ENCODE measurements around the gene HDAC4. TPM values are rescaled to one million over a fixed set of nuclear protein-coding genes. Genes with fewer than 3 reads are reported as not detected.
"Not testable (repeated sequence)": the region's sequence is repeated elsewhere in the genome, so short reads cannot be mapped to it uniquely, and the experiment has no call there.

HDAC4 gene
- total RNA-seq, 2 experiments from 2014 or later: 30.0 to 35.8 TPM

- intact Hi-C loops (cut with micrococcal nuclease): no loop called here
- DNase-seq: no peak
- ChIA-PET POLR2A (no interaction called here), CTCF (no interaction called here)
- no peaks in the 10 kb centered on the region for H3K4me1 Mint-ChIP-seq (ENCODE audit: low read depth)
- no peak overlapping the region for H3K4me3 Mint-ChIP-seq
- no peaks in the 10 kb centered on the region for H3K36me3 Mint-ChIP-seq
- H3K27ac Mint-ChIP-seq: no peak overlapping the region
- H3K9me3 Mint-ChIP-seq: no peaks in the 10 kb centered on the region
- no peaks in the 10 kb centered on the region for H3K27me3 Mint-ChIP-seq
Observed at GRCh38 chr2:239042551-239043320, 358.1 kb downstream of the HDAC4 start.

- Mint-ChIP-seq H3K27ac (no peak overlapping the region), H3K27me3 (no peaks in the 10 kb centered on the region), H3K4me1 (ENCODE audit: low read depth) (no peaks in the 10 kb centered on the region), H3K9me3 (no peaks in the 10 kb centered on the region), H3K4me3 (no peak overlapping the region), H3K36me3 (no peaks in the 10 kb centered on the region)
- intact Hi-C loops (cut with micrococcal nuclease): no loop called here
- POLR2A ChIA-PET: no interaction called here
- CTCF ChIA-PET: no interaction called here
- no peak for DNase-seq
Observed at GRCh38 chr2:239042046-239042445, 358.8 kb downstream of the HDAC4 start.

DNA sequence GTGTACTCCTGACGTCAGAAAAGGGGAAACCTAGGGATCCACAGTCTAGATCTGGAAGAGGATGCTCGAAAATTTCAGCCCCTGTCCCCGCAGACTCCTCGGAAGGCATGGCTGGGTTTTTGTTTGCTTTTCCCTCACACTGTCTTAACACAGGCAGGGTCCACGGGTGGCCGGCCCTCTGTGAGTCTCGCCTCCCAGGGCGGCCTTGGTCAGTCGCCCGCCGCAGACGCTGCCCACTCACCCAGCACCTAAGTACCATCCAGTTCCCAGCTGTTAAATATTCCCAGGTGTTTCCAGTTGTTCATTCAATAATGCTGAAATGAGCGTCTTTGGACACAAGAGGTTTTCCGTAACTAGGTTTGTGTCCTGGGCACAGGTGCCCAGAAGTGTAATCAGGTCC is 359.8 kb downstream of the HDAC4 start:
- ChIA-PET POLR2A (no interaction called here), CTCF (no interaction called here)
- Mint-ChIP-seq H3K9me3 (no peaks in the 10 kb centered on the region), H3K27ac (no peak overlapping the region), H3K4me3 (no peak overlapping the region), H3K27me3 (no peaks in the 10 kb centered on the region), H3K36me3 (no peaks in the 10 kb centered on the region), H3K4me1 (ENCODE audit: low read depth) (no peaks in the 10 kb centered on the region)
- intact Hi-C loops (cut with micrococcal nuclease): no loop called here
- DNase-seq: no peak

DNA sequence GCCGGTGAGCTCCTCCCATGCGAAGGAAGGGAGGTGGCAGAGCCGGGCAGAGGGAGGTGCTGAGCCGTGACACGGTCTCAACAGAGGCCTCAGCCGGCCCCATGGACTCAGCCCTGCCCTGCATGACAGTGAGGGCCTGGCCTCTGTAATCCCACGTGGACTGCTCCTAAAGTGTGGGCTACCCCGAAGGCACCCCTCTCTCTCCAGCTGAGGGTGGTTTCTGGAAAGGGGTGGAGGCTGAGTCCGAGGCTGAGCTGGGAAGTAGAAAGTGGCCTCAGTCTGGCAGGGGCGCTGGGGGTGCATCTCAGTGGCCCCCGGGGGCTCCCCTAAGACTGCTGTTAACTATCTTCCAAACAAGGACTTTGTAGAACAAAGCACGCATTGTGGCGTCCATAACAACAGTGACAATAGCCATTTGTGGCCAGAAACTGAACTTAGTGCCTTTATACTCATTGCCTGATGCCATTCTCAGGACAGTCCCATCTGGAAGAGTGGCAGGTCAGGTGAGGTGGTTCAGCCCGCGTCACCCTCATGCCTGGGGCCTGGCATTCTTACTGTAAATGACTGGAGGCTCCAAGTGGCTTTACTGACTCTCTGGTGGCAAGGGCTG is 360.6 kb downstream of the HDAC4 start:
- H3K4me1 Mint-ChIP-seq (ENCODE audit: low read depth): no peaks in the 10 kb centered on the region
- H3K27me3 Mint-ChIP-seq: no peaks in the 10 kb centered on the region
- no peaks in the 10 kb centered on the region for H3K9me3 Mint-ChIP-seq
- H3K27ac Mint-ChIP-seq: no peak overlapping the region
- ChIA-PET POLR2A (no interaction called here), CTCF (no interaction called here)
- DNase-seq: no peak
- intact Hi-C loops (cut with micrococcal nuclease): no loop called here
- H3K36me3 Mint-ChIP-seq: no peaks in the 10 kb centered on the region
- H3K4me3 Mint-ChIP-seq: no peak overlapping the region

DNA sequence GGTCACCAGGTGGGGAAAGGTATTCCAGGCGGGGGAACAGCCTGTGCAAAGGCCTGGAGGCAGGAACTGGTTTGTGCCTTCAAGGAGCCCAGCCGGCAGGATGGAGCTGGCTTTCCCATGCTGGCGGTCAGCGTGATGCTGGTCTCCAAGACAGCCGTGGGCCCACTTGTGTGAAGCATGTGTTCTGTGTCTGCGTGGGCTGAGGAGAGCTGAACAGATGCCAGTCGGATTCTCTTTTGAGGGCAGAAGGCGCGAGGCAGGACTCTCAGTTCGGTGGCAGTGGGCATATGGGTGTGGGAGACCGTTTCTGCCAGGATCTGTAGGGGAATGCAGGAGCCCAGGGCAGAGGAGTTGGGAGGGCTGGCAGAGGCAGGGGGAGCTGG is 361.4 kb downstream of the HDAC4 start:
- DNase-seq: no peak
- no peaks in the 10 kb centered on the region for H3K9me3 Mint-ChIP-seq
- H3K27ac Mint-ChIP-seq: no peak overlapping the region
- intact Hi-C loops (cut with micrococcal nuclease): loop anchor here (5.0 kb wide), 1 partner anchor 843 kb away; no protein-coding TSS in a partner anchor
- H3K4me1 Mint-ChIP-seq (ENCODE audit: low read depth): no peaks in the 10 kb centered on the region
- H3K4me3 Mint-ChIP-seq: no peak overlapping the region
- ChIA-PET CTCF (no interaction called here), POLR2A (no interaction called here)
- no peaks in the 10 kb centered on the region for H3K36me3 Mint-ChIP-seq
- H3K27me3 Mint-ChIP-seq: peaks cover under 1% of the 10 kb centered on the region

- intact Hi-C loops (cut with micrococcal nuclease): loop anchor here (5.0 kb wide), 1 partner anchor 843 kb away; no protein-coding TSS in a partner anchor
- H3K4me3 Mint-ChIP-seq: no peak overlapping the region
- H3K27me3 Mint-ChIP-seq: peaks cover 3% of the 10 kb centered on the region
- H3K36me3 Mint-ChIP-seq: no peaks in the 10 kb centered on the region
- no peak overlapping the region for H3K27ac Mint-ChIP-seq
- H3K9me3 Mint-ChIP-seq: no peaks in the 10 kb centered on the region
- no peak for DNase-seq
- H3K4me1 Mint-ChIP-seq (ENCODE audit: low read depth): no peaks in the 10 kb centered on the region
- CTCF ChIA-PET: no interaction called here
- POLR2A ChIA-PET: no interaction called here
Observed at GRCh38 chr2:239038773-239039478, 361.9 kb downstream of the HDAC4 start.

GRCh38 chr2:239038284-239038683 is 362.5 kb downstream of the HDAC4 start:
- H3K4me1 Mint-ChIP-seq (ENCODE audit: low read depth); H3K27me3 Mint-ChIP-seq; H3K27ac Mint-ChIP-seq; H3K9me3 Mint-ChIP-seq; H3K36me3 Mint-ChIP-seq; CTCF ChIA-PET; DNase-seq; H3K4me3 Mint-ChIP-seq; POLR2A ChIA-PET: not testable (repeated sequence)
- intact Hi-C loops (cut with micrococcal nuclease): loop anchor here (5.0 kb wide), 1 partner anchor 844 kb away; no protein-coding TSS in a partner anchor

GRCh38 chr2:239037559-239037910 is 363.3 kb downstream of the HDAC4 start:
- CTCF ChIA-PET: no interaction called here
- Mint-ChIP-seq H3K4me1 (ENCODE audit: low read depth) (no peaks in the 10 kb centered on the region), H3K36me3 (no peaks in the 10 kb centered on the region), H3K27me3 (peaks cover 3% of the 10 kb centered on the region), H3K4me3 (no peak overlapping the region), H3K27ac (no peak overlapping the region), H3K9me3 (no peaks in the 10 kb centered on the region)
- POLR2A ChIA-PET: no interaction called here
- intact Hi-C loops (cut with micrococcal nuclease): loop anchor here (2.0 to 5.0 kb wide), 2 partner anchors 845 to 953 kb away; no protein-coding TSS in a partner anchor
- no peak for DNase-seq

DNA sequence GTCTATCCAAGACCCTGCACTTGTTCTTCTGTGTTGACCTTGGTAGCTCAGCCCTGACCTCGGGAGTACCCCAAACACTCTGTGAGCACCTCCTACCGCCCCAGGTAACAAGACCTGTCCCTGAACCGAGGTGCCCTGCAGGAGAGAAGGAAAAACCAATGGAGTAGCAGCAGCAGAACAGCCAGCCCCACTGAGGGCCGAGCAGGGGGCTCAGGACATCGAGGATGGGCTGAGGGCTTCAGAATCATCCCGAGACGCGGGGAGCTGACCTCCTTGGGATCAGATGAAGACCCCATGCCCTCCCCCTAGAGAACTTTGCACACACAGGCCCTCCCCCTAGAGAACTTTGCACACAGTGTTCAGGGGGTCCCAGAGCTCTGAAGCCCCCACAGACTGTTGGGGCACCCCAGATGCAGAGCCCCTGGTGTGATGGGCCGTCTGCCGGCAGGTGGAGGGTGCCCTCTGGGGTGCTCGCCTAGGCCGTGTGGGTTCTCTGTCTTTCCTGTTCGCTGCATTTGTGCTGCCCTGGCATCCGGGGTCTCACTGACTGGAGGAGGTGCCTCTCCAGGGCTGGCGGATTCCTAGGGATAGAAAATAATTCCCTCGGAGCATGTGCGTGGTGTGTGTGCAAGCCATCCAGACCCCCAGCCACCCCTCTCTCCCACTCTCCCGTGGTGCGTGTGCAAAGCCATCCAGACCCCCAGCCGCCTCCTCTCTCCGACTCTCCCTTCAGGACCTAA is 363.8 kb downstream of the HDAC4 start:
- DNase-seq: no peak
- Mint-ChIP-seq H3K27me3 (peaks cover 5% of the 10 kb centered on the region), H3K36me3 (no peaks in the 10 kb centered on the region), H3K27ac (no peak overlapping the region), H3K9me3 (no peaks in the 10 kb centered on the region), H3K4me1 (ENCODE audit: low read depth) (no peaks in the 10 kb centered on the region), H3K4me3 (no peak overlapping the region)
- intact Hi-C loops (cut with micrococcal nuclease): loop anchor here (2.0 to 5.0 kb wide), 2 partner anchors 845 to 954 kb away; no protein-coding TSS in a partner anchor
- ChIA-PET POLR2A (no interaction called here), CTCF (no interaction called here)

DNA sequence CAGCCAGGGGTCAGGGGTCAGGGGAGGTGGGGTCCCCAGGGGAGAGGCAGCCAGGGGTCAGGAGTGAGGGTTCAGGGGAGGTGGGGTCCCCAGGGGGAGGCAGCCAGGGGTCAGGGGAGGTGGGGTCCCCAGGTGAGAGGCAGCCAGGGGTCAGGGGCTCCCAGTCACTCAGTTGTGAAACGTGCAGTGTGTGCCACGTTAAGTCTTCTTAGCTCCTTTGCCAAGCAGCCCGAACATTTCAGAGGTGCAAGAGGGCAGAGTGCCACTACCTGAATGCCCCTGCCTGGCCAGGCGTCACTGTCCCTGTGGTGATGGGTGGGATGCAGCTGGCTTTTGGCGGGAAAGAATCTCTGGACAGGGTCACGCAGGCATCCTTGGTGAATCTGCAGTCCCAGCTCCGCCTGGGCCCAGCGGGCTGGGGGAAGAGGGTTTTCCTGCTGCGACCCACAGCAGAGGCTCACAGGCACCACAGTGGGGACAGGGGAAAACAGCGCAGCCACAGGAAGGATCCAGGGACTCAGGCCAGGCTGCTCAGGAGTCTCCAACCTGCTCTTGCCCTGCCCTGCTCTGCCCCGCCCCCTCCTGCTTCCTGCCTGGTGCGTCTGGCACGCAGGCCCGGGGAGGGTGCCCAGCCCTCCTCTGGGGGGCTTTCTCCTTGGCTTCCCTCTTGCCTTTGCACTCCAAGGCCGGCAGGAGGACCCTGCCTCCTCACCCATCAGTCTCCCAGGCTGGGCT is 364.7 kb downstream of the HDAC4 start:
- ChIA-PET CTCF (interaction anchor here (0.6 kb wide), 1 partner anchor 308 kb away, joined by 3 read pairs; no protein-coding TSS in a partner anchor), POLR2A (no interaction called here)
- Mint-ChIP-seq H3K27me3 (peaks cover 5% of the 10 kb centered on the region), H3K4me3 (no peak overlapping the region), H3K4me1 (ENCODE audit: low read depth) (no peaks in the 10 kb centered on the region), H3K36me3 (no peaks in the 10 kb centered on the region), H3K9me3 (no peaks in the 10 kb centered on the region), H3K27ac (no peak overlapping the region)
- no peak for DNase-seq
- intact Hi-C loops (cut with micrococcal nuclease): loop anchor here (2.0 to 5.0 kb wide), 3 partner anchors 229 to 955 kb away; no protein-coding TSS in a partner anchor

DNA sequence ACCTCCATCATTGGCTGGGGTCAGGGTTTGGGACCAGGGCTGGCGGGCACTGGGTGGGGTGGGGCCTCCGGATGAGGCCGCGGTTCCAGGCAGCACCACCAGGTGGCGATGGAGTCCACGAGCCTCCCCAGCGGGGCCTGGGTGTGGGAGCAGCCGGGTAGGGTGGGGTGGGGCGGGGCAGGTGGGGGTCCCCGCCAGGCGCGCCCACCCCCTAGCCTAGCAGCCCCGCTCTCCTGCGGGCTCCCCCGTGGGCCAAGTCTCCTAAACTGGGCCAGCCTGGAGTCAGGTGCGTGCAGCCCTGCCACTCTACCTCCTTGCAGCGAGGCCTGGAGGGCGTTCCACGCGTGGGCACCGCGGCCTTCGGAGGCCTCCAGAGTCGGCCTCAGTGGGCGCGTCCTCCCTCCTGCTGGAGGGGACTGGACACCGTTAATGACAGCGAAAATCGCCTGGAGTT is 365.4 kb downstream of the HDAC4 start:
- peak; percentile 76 for DNase-seq
- Mint-ChIP-seq H3K9me3 (no peaks in the 10 kb centered on the region), H3K27me3 (peaks cover 5% of the 10 kb centered on the region), H3K4me3 (no peak overlapping the region), H3K27ac (no peak overlapping the region), H3K36me3 (no peaks in the 10 kb centered on the region), H3K4me1 (ENCODE audit: low read depth) (no peaks in the 10 kb centered on the region)
- ChIA-PET POLR2A (no interaction called here), CTCF (interaction anchor here (0.6 to 0.7 kb wide), 2 partner anchors 224 to 307 kb away, joined by 3 read pairs; no protein-coding TSS in a partner anchor)
- intact Hi-C loops (cut with micrococcal nuclease): loop anchor here (2.0 to 5.0 kb wide), 2 partner anchors 229 to 847 kb away; no protein-coding TSS in a partner anchor

Data from activated CD4-positive, alpha-beta memory T cell treated with anti-CD3 and anti-CD28 coated beads for 36 hours (primary cell).